Heart left ventricle (tissue), 16 donors: ENCODE data around the gene SNIP1. TPM values are rescaled to one million over a fixed set of nuclear protein-coding genes. Genes with fewer than 3 reads are reported as not detected.

ENCODE experiments used
- ATAC-seq, 4 donors: fragments of 200-7000 bp; cut with Tn5 transposase; one replicate each; pipeline ENCODE4 v1.9.1; 2020 to 2022; ENCODE audit warnings: moderate library complexity in 4 of 4, mild to moderate bottlenecking in 3 of 4, moderate number of reproducible peaks in 1 of 4
- DNase-seq, 5 donors: peaks; one replicate each; pipeline ENCODE4 v3.0.0-alpha.2; 2020
- H3K27ac ChIP-seq, 12 donors: fragments of 200-600 bp; sonication (generic) in 4 of 12; one replicate each; pipeline versions ENCODE4 v1.5.0 to v1.8.0; 2016 to 2022; ENCODE audit warnings: mild to moderate bottlenecking in 2 of 12
- H3K27me3 ChIP-seq, 9 donors: fragments of 200-600 bp; sonication (generic) in 2 of 9; one replicate each; pipeline versions ENCODE4 v1.5.1 to v1.8.0; 2016 to 2022; ENCODE audit warnings: mild to moderate bottlenecking in 3 of 9
- H3K36me3 ChIP-seq, 9 donors: fragments of 200-600 bp; sonication (generic) in 2 of 9; one replicate each; pipeline versions ENCODE4 v1.5.0 to v1.8.0; 2018 to 2022; ENCODE audit warnings: mild to moderate bottlenecking in 2 of 9
- H3K4me1 ChIP-seq, 12 donors: fragments of 200-600 bp; sonication (generic) in 4 of 12; one replicate each; pipeline versions ENCODE4 v1.5.0 to v1.8.0; 2016 to 2022; ENCODE audit warnings: mild to moderate bottlenecking in 3 of 12
- H3K4me3 ChIP-seq, 12 donors: fragments of 200-600 bp; sonication (generic) in 4 of 12; one replicate each; pipeline versions ENCODE4 v1.5.0 to v1.8.0; 2017 to 2022; ENCODE audit warnings: mild to moderate bottlenecking in 9 of 12, moderate library complexity in 4 of 12
- H3K9me3 ChIP-seq, 12 donors: fragments of 200-600 bp; sonication (generic) in 4 of 12; one replicate each; pipeline versions ENCODE4 v1.5.0 to v1.8.0; 2016 to 2022; ENCODE audit warnings: mild to moderate bottlenecking in 1 of 12
- POLR2A ChIP-seq, 2 donors: fragments of 450-650 bp; IDR thresholded peaks; one replicate each; pipeline ENCODE4 v1.6.1; 2017; ENCODE audit warnings: antibody characterized with exemption in 2 of 2, mild to moderate bottlenecking in 2 of 2, moderate library complexity in 2 of 2
- WGBS, 4 donors: extraction: QIAGEN DNeasy Blood & Tissue Kit in 2 of 4; methylation state at CpG; one replicate each; pipeline versions ENCODE4 v1.1.5 to v1.1.7; 2013 to 2018; 5-methylcytosine and 5-hydroxymethylcytosine counted together
- intact Hi-C, 10 donors: fragments of 100-400 bp; cut with DNase I; formaldehyde crosslinking; loops; one replicate each; pipeline versions ENCODE4 v1.11.1 to v1.14.2; 2022
- long read RNA-seq, 3 donors: library from polyadenylated mRNA; unstranded; transcript quantifications; one replicate each; pipeline ENCODE4 v2.0.0, GENCODE V29; 2020 to 2021
- polyA plus RNA-seq, 2 donors: library from polyadenylated mRNA; stranded (reverse); fragments of 200-250 nt; gene quantifications; one replicate each; pipeline ENCODE4 v1.2.3, GENCODE V29; 2013
- total RNA-seq, 9 donors: library from RNA; depleted of rRNA in 2 of 9; stranded (reverse); fragments of >200 nt in 2 of 9; fragmentation: NEBNext Ultra II Directional in 3 of 9; extraction: Animal tissue kit (Norgen Biotek cat#: 25700) in 3 of 9; gene quantifications; one replicate each; pipeline versions ENCODE4 v1.1.0 to v1.2.4, GENCODE V29; 2016 to 2023
- TF ChIP-seq, protein P1 (sequence below), 12 donors: fragments of 200-600 bp; sonication (generic) in 4 of 12; IDR thresholded peaks; one replicate each; pipeline versions ENCODE4 v1.5.0 to v1.8.0; 2018 to 2022; ENCODE audit warnings: antibody characterized with exemption in 12 of 12, mild to moderate bottlenecking in 5 of 12
- donor health status: ischemic (EF 13 %, LVEDD 7.1; RV severe dilation, severe dysfunction).
- donor health status: healthy with polysubstance abuse.
- donor health status: DM: no; HTN: yes; CAD: no.
- donor health status: DM: no; HTN: no; CAD: no.
- donor health status: ischemic (EF 25% LVEDD 6.9; RV normal size, moderate dysfunction).
- donor health status: ischemic (EF 25% LVEDD 5.7; RV mildly dilated, moderate dysfunction).
- donor health status: healthy.
- donor health status: DM: yes; HTN: yes; CAD: no.
- donor health status: ischemic (EF 35%, LVEDD 5.7; RV mildly dilated, moderate dysfunction).
- donor health status: nonischemic (EF 11% LVEDD 7.7; RV severe dilation, severe dysfunction).
- donor health status: DM: yes; HTN: yes; CAD: no.
- donor health status: PGD.
- donor health status: ischemic (EF 29% LVEDD 5.4; RV normal size, mild dysfunction).
- donor health status: nonischemic (EF 23%, LVEDD 6.1; RV moderate dilation, normal function).

The SNIP1 gene, protein sequence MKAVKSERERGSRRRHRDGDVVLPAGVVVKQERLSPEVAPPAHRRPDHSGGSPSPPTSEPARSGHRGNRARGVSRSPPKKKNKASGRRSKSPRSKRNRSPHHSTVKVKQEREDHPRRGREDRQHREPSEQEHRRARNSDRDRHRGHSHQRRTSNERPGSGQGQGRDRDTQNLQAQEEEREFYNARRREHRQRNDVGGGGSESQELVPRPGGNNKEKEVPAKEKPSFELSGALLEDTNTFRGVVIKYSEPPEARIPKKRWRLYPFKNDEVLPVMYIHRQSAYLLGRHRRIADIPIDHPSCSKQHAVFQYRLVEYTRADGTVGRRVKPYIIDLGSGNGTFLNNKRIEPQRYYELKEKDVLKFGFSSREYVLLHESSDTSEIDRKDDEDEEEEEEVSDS
- total RNA-seq, result 10 to 100 TPM in 2 of 9 donors, 1 to 10 TPM in 7; 6.8 to 11.2 (median 9.0) TPM
- polyA plus RNA-seq, result 1 to 10 TPM; 3.0 to 6.9 TPM
- long read RNA-seq, donor 1, full-length matches to known transcripts, result 1 of 2 reads
- long read RNA-seq, donor 1, partial matches to known transcripts, result 0 of 2 reads
- long read RNA-seq, donor 1, other reads (novel, unspliced or antisense), result 1 of 2 reads
- long read RNA-seq, donor 2, full-length matches to known transcripts, result 1 of 2 reads
- long read RNA-seq, donor 2, partial matches to known transcripts, result 1 of 2 reads
- long read RNA-seq, donor 2, other reads (novel, unspliced or antisense), result 0 of 2 reads
- long read RNA-seq, donor 3, full-length matches to known transcripts, result 1 of 1 reads
- long read RNA-seq, donor 3, partial matches to known transcripts, result 0 of 1 reads
- long read RNA-seq, donor 3, other reads (novel, unspliced or antisense), result 0 of 1 reads

DNA sequence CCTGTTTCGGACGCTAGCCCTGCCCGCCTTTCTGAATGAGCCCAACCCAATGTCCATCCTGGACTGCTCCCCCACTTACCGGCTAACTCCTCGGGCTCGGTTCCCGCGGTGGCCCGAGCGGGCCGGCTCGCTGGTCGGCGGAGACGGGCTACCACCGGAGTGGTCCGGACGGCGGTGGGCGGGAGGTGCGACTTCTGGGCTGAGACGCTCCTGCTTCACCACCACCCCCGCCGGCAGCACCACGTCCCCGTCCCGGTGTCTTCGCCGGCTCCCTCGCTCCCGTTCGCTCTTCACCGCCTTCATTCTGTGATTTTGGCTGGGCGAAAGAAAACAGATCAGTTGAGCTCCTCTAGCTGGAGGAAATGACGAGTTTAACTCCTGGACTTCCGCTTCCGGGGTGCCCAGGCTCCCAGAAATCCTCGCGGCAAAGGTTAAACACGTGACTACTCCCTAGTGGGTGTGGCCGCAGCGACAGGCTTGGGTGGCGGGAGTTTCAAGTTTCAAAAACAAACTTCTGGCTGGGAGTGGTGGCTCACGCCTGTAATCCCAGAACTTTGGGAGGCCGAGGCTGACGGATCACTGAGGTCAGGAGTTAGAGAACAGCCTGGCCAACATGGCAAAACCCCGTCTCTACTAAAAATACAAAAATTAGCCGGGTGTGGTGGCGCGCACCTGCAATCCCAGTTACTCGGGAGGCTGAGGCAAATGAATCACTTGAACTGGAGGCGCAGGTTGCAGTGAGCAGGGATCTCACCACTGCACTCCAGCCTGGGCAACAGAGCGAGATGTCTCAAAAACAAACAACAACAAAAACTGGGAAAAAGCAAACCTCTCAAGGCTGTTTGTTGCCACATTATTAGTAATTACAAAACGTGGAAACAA lies at the start of gene SNIP1:
Gene SNIP1 (minus strand): TSS at position 367 of the 882 bp plus-strand sequence. CDS start 64 bp downstream, at position 303.
- H3K36me3 ChIP-seq, result peaks cover 0 to 35% (median 26%) of the 10 kb centered on the region in 9 donors
- TF ChIP-seq POLR2A (IDR thresholded peaks at IDR 0.05), result peak in 1 of 2 donors; percentile 72
- TF ChIP-seq, protein P1, sequence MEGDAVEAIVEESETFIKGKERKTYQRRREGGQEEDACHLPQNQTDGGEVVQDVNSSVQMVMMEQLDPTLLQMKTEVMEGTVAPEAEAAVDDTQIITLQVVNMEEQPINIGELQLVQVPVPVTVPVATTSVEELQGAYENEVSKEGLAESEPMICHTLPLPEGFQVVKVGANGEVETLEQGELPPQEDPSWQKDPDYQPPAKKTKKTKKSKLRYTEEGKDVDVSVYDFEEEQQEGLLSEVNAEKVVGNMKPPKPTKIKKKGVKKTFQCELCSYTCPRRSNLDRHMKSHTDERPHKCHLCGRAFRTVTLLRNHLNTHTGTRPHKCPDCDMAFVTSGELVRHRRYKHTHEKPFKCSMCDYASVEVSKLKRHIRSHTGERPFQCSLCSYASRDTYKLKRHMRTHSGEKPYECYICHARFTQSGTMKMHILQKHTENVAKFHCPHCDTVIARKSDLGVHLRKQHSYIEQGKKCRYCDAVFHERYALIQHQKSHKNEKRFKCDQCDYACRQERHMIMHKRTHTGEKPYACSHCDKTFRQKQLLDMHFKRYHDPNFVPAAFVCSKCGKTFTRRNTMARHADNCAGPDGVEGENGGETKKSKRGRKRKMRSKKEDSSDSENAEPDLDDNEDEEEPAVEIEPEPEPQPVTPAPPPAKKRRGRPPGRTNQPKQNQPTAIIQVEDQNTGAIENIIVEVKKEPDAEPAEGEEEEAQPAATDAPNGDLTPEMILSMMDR (IDR thresholded peaks at IDR 0.05), result no peak
- intact Hi-C loops, result loop anchor here in 3 of 10 donors (2.0 to 5.0 kb wide), 3 partner anchors 37 to 42 kb away; partner anchors contain the start of gene MEAF6 (in 2 of the 3)
- ATAC-seq (peak; percentile 95 to 97 (median 96)), DNase-seq (peak; percentile 91 to 94 (median 93))
- peak within 1 kb of the TSS; percentile 76 to 100 (median 95) for H3K4me3 ChIP-seq
- peak within 1 kb of the TSS; percentile 68 to 94 (median 86) for H3K27ac ChIP-seq
- peaks cover 6 to 49% (median 32%) of the 10 kb centered on the region in 12 donors for H3K4me1 ChIP-seq
- 13 to 26% (median 14%) methylated on average over 27 to 54 of the region's 54 CpGs for WGBS, 4 donors
- no peaks in the 10 kb centered on the region for H3K9me3 ChIP-seq
- H3K27me3 ChIP-seq, result no peaks in the 10 kb centered on the region

DNA sequence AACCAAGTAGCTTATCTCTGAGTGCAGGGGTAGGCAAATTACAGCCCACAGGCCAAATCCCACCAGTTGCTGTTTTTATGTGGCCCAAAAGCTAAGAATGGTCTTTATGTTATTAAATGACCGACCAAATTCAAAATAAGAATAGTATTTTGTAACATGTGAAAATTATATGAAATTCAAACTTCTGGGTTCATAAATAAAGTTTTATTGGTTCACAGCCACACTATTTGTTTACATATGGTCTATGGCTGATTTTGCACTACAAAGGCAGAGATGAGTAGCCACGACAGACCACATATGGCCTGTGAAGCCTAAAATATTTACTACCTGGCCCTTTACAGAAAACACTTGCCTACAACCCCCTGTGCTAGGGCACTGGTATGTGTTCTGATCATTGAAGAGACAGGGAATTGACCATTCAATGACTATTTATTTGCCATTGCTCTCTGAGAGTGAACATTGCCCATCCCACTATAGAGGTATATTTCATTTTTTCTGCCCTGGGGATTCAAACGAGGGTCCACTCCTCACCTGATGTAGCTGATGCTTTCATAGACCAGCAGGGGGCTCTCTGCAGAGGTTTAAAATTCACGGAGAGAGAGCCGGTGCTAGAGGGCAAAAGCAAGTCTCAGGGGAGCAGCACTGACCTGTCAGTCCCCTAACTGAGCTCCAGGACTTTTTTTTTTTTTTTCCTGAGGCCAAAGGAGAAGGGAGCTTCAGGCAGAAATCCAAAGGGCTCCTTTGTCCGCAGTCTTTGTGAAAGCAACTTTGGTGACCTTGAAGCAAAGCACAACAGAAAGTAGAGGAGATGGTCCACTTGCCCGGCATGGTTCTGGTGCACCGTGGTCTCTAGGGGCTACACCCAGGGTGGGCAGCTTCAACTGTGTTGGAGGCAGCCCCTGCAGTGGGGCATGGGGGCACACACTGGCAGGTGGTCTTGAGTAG lies 48.9 kb upstream of the SNIP1 start:
- no peak for DNase-seq
- TF ChIP-seq, protein P1 (IDR thresholded peaks at IDR 0.05), result peak; percentile 37 to 67 (median 58)
- no peak for TF ChIP-seq POLR2A (IDR thresholded peaks at IDR 0.05)
- H3K27me3 ChIP-seq, result peaks cover 0 to 27% (median 3%) of the 10 kb centered on the region in 9 donors
- no peaks in the 10 kb centered on the region for H3K9me3 ChIP-seq
- H3K27ac ChIP-seq, result no peak overlapping the region
- H3K36me3 ChIP-seq, result no peaks in the 10 kb centered on the region
- ATAC-seq, result peak in 2 of 4 donors; percentile 42 to 49
- intact Hi-C loops, result loop anchor here in 7 of 10 donors (1.0 to 10.0 kb wide), 4 partner anchors 79 to 1232 kb away; no protein-coding TSS in a partner anchor
- peaks cover 0 to 4% (median 0%) of the 10 kb centered on the region in 12 donors for H3K4me1 ChIP-seq
- H3K4me3 ChIP-seq, result no peak overlapping the region
- WGBS, 4 donors, result 30 to 40% (median 38%) methylated on average over 8 of the region's 8 CpGs

DNA sequence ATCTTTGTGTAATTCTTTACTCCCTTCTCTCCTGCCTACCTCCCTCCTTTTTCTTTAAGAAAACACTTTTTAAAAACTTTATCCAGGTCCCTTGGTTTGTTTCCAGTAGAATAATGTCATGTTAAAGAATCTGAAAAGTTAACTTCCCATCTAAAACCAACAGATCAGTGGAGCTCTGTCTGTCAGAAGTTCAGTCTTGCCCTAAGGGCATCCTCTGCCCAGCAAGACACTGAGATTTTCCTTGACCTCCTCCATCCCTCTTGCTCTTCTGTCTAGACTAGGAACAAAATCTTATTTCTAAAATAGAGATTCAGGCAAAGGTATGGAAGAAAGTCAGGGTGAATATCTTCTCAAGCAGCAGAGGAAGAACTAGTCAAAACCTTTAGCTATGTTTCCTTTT lies 47.3 kb upstream of the SNIP1 start:
- intact Hi-C loops, result loop anchor here in 6 of 10 donors (2.0 to 10.0 kb wide), 3 partner anchors 81 to 1233 kb away; no protein-coding TSS in a partner anchor
- DNase-seq, result no peak

More for the DNA sequence above, 47.3 kb upstream of the SNIP1 start:
- TF ChIP-seq, protein P1 (IDR thresholded peaks at IDR 0.05), result no peak
- no peak for TF ChIP-seq POLR2A (IDR thresholded peaks at IDR 0.05)
- Histone ChIP-seq H3K4me1 (peaks cover 0 to 6% (median under 1%) of the 10 kb centered on the region in 12 donors), H3K9me3 (no peaks in the 10 kb centered on the region), H3K4me3 (no peak overlapping the region), H3K36me3 (no peaks in the 10 kb centered on the region), H3K27ac (no peak overlapping the region), H3K27me3 (peaks cover 0 to 12% (median 0%) of the 10 kb centered on the region in 9 donors)
- no peak for ATAC-seq
